Hepatocyte (in vitro differentiated cells): ENCODE measurements around the gene SLC6A11. TPM values are rescaled to one million over a fixed set of nuclear protein-coding genes. Genes with fewer than 3 reads are reported as not detected.

Experiments
- DNase-seq: peaks from one replicate; pipeline ENCODE4 v3.0.0-alpha.2; 2016; ENCODE audit warnings: low spot score
- H2AFZ ChIP-seq: fragments of 200-600 bp; sonication (generic); 2 replicates; pipeline ENCODE4 v1.6.0; 2016; ENCODE audit warnings: antibody characterized with exemption, mild to moderate bottlenecking
- H3K27ac ChIP-seq: fragments of 200-600 bp; sonication (generic); 2 replicates; pipeline ENCODE4 v1.5.1; 2016; ENCODE audit warnings: mild to moderate bottlenecking
- H3K27me3 ChIP-seq: fragments of 200-600 bp; sonication (generic); 2 replicates; pipeline ENCODE4 v1.6.1; 2016
- H3K36me3 ChIP-seq: fragments of 200-600 bp; sonication (generic); replicated peaks from 2 replicates; pipeline ENCODE4 v1.5.1; 2016; ENCODE audit warnings: low read depth; ENCODE audit not compliant: insufficient read depth
- H3K4me1 ChIP-seq: fragments of 200-600 bp; sonication (generic); 2 replicates; pipeline ENCODE4 v1.5.1; 2016; ENCODE audit warnings: mild to moderate bottlenecking, moderate library complexity; ENCODE audit not compliant: insufficient read depth
- H3K4me2 ChIP-seq: fragments of 200-600 bp; sonication (generic); 2 replicates; pipeline ENCODE4 v1.6.0; 2016
- H3K4me3 ChIP-seq: fragments of 200-600 bp; sonication (generic); 2 replicates; pipeline ENCODE4 v1.5.1; 2016; ENCODE audit warnings: mild to moderate bottlenecking
- H3K79me2 ChIP-seq: fragments of 200-600 bp; sonication (generic); 2 replicates; pipeline ENCODE4 v1.6.0; 2017; ENCODE audit warnings: mild to moderate bottlenecking
- H3K9me2 ChIP-seq: fragments of 200-600 bp; sonication (generic); replicated peaks from 2 replicates; pipeline ENCODE4 v1.6.0; 2017; ENCODE audit warnings: mild to moderate bottlenecking; ENCODE audit not compliant: insufficient read depth
- H3K9me3 ChIP-seq: fragments of 200-600 bp; sonication (generic); 2 replicates; pipeline ENCODE4 v1.5.1; 2016; ENCODE audit warnings: low read depth, mild to moderate bottlenecking
- H4K20me1 ChIP-seq: fragments of 200-600 bp; sonication (generic); 2 replicates; pipeline ENCODE4 v1.6.0; 2016; ENCODE audit warnings: mild to moderate bottlenecking; ENCODE audit not compliant: insufficient read depth, poor library complexity, severe bottlenecking
- CTCF ChIP-seq: fragments of 200-600 bp; sonication (generic); IDR thresholded peaks from 2 replicates; pipeline ENCODE4 v1.5.1; 2016; ENCODE audit warnings: antibody characterized with exemption, mild to moderate bottlenecking; ENCODE audit not compliant: poor library complexity
- EZH2 ChIP-seq: fragments of 200-600 bp; sonication (generic); IDR thresholded peaks from 2 replicates; pipeline ENCODE4 v1.6.1; 2016; ENCODE audit warnings: antibody characterized with exemption, mild to moderate bottlenecking, borderline replicate concordance
- EZH2phosphoT487 ChIP-seq: fragments of 200-600 bp; sonication (generic); IDR thresholded peaks from one replicate; pipeline ENCODE4 v1.6.1; 2018; ENCODE audit warnings: antibody characterized with exemption, mild to moderate bottlenecking, low read depth, moderate library complexity; ENCODE audit not compliant: unreplicated experiment, severe bottlenecking
- WGBS: methylation state at CpG from one replicate; pipeline ENCODE4 v1.1.6; 2016; ENCODE audit warnings: low lambda C conversion rate; ENCODE audit errors: missing lambda C conversion rate; 5-methylcytosine and 5-hydroxymethylcytosine counted together
- polyA plus RNA-seq: library from polyadenylated mRNA; unstranded; fragments of >200 nt; fragmentation: Nextera tagmentation; extraction: Ambion mirVana; gene quantifications from 2 replicates; pipeline ENCODE4 v1.2.1, GENCODE V29; 2016
- total RNA-seq: library from RNA; depleted of rRNA; stranded (reverse); fragments of >200 nt; gene quantifications from 2 replicates; pipeline ENCODE4 v1.2.3, GENCODE V29; 2014

Gene SLC6A11
- total and polyA plus RNA-seq, 2 experiments from 2014 or later, result 1.5 to 1.7 TPM

- H3K36me3 ChIP-seq, result no peaks in the 10 kb centered on the region
- TF ChIP-seq CTCF (no peak), EZH2phosphoT487 (no peak), EZH2 (no peak)
- H3K4me1 ChIP-seq, result no peaks in the 10 kb centered on the region
- no peak overlapping the region for H3K27ac ChIP-seq
- no peaks in the 10 kb centered on the region for H3K9me3 ChIP-seq
- no peaks in the 10 kb centered on the region for H3K79me2 ChIP-seq
- no peaks in the 10 kb centered on the region for H4K20me1 ChIP-seq
- H3K27me3 ChIP-seq, result no peaks in the 10 kb centered on the region
- H3K4me3 ChIP-seq, result no peak overlapping the region
- WGBS, result 83% methylated on average over 19 of the region's 19 CpGs
- no peak for DNase-seq
- no peak overlapping the region for H2AFZ ChIP-seq
- no peak overlapping the region for H3K4me2 ChIP-seq
- H3K9me2 ChIP-seq, result no peaks in the 10 kb centered on the region
These were observed 117.9 kb downstream of the SLC6A11 start for GRCh38 chr3:10933805-10934481.

GRCh38 chr3:10935028-10935427 is 119.0 kb downstream of the SLC6A11 start:
- TF ChIP-seq EZH2phosphoT487 (no peak), CTCF (no peak), EZH2 (no peak)
- Histone ChIP-seq H3K79me2 (no peaks in the 10 kb centered on the region), H3K4me1 (no peaks in the 10 kb centered on the region), H3K4me2 (no peak overlapping the region), H2AFZ (no peak overlapping the region), H3K9me3 (no peaks in the 10 kb centered on the region), H3K27me3 (no peaks in the 10 kb centered on the region), H3K36me3 (no peaks in the 10 kb centered on the region), H3K9me2 (no peaks in the 10 kb centered on the region), H3K27ac (no peak overlapping the region), H4K20me1 (no peaks in the 10 kb centered on the region), H3K4me3 (no peak overlapping the region)
- no peak for DNase-seq
- 95% methylated on average over 12 of the region's 12 CpGs for WGBS

- Histone ChIP-seq H3K9me2 (no peaks in the 10 kb centered on the region), H2AFZ (no peak overlapping the region), H4K20me1 (no peaks in the 10 kb centered on the region), H3K36me3 (no peaks in the 10 kb centered on the region), H3K4me1 (no peaks in the 10 kb centered on the region), H3K4me2 (no peak overlapping the region), H3K27ac (no peak overlapping the region), H3K27me3 (no peaks in the 10 kb centered on the region), H3K4me3 (no peak overlapping the region), H3K79me2 (no peaks in the 10 kb centered on the region), H3K9me3 (no peaks in the 10 kb centered on the region)
- WGBS, result 56% methylated on average over 9 of the region's 9 CpGs
- no peak for TF ChIP-seq EZH2phosphoT487
- no peak for TF ChIP-seq CTCF
- no peak for TF ChIP-seq EZH2
- no peak for DNase-seq
These were observed 120.0 kb downstream of the SLC6A11 start for GRCh38 chr3:10935846-10936631.
